H1 (cell line): ENCODE data around the gene BRICD5. TPM values are rescaled to one million over a fixed set of nuclear protein-coding genes. Genes with fewer than 3 reads are reported as not detected.
A peak's percentile ranks its signal among the peaks of the same experiment; 100 is the strongest.
"Not testable (repeated sequence)": the region's sequence is repeated elsewhere in the genome, so short reads cannot be mapped to it uniquely, and the experiment has no call there.

ENCODE experiments used
- CTCF ChIA-PET: fragments of 300-600 bp; sonication (Branson Sonifier 250); formaldehyde crosslinking; loops from one replicate; lab custom pipeline; 2021; ENCODE audit not compliant: partially characterized antibody; lab: Charles Lee
- POLR2A ChIA-PET: fragments of 300-600 bp; sonication (Branson Sonifier 250); formaldehyde crosslinking; loops from one replicate; lab custom pipeline; 2021; ENCODE audit warnings: inconsistent platforms; ENCODE audit not compliant: partially characterized antibody; lab: Charles Lee
- DNase-seq, 2 experiments: peaks; one replicate each; pipeline versions ENCODE4 v3.0.0 to v3.0.0-alpha.2; 2010 to 2022; ENCODE audit warnings: low spot score in 2 of 2, low read depth in 1 of 2, mixed read lengths in 1 of 2
- FAIRE-seq: peaks from 2 replicates; lab custom pipeline; 2011; peaks lifted over from hg19 to GRCh38; lab: Jason Lieb, UNC
- H2AFZ ChIP-seq: 2 replicates; pipeline ENCODE4 v1.8.1; 2012; ENCODE audit warnings: low read length, inconsistent platforms
- H2AK5ac ChIP-seq: 2 replicates; pipeline ENCODE4 v1.6.1; 2013; ENCODE audit warnings: low read depth, low read length
- H2BK120ac ChIP-seq: replicated peaks from 2 replicates; pipeline ENCODE3; 2013; ENCODE audit warnings: low read depth, low read length, inconsistent platforms
- H2BK12ac ChIP-seq: 2 replicates; pipeline ENCODE4 v1.6.1; 2013; ENCODE audit warnings: low read depth, low read length
- H2BK15ac ChIP-seq: 2 replicates; pipeline ENCODE4 v1.6.1; 2013; ENCODE audit warnings: low read length
- H2BK20ac ChIP-seq: 2 replicates; pipeline ENCODE4 v1.6.1; 2013; ENCODE audit warnings: low read length
- H2BK5ac ChIP-seq: 2 replicates; pipeline ENCODE4 v1.6.1; 2013; ENCODE audit warnings: low read depth, low read length
- H3K14ac ChIP-seq: 2 replicates; pipeline ENCODE4 v1.6.1; 2013; ENCODE audit warnings: inconsistent platforms; ENCODE audit not compliant: insufficient read length
- H3K18ac ChIP-seq: 2 replicates; pipeline ENCODE4 v1.6.1; 2013; ENCODE audit warnings: low read length; ENCODE audit errors: extremely low read depth
- H3K23ac ChIP-seq: 2 replicates; pipeline ENCODE4 v1.6.1; 2013; ENCODE audit warnings: inconsistent platforms; ENCODE audit not compliant: insufficient read length
- H3K23me2 ChIP-seq: 2 replicates; pipeline ENCODE4 v1.6.1; 2013; ENCODE audit warnings: low read depth, low read length
- H3K27ac ChIP-seq: 2 replicates; pipeline ENCODE4 v1.6.1; 2011; ENCODE audit warnings: low read depth, low read length, inconsistent platforms
- H3K27me3 ChIP-seq, 4 experiments: replicated peaks in 1 of 4; 1 replicate in 1 of 4; 2 replicates in 3 of 4; pipeline versions ENCODE4 v1.6.1 to v1.8.1; 2011 to 2013; ENCODE audit warnings: low read length in 3 of 4, mild to moderate bottlenecking in 3 of 4, inconsistent platforms in 2 of 4, mixed read lengths in 2 of 4, moderate library complexity in 1 of 4; ENCODE audit not compliant: control insufficient read depth in 3 of 4, insufficient read depth in 3 of 4; ENCODE audit errors: extremely low read depth in 1 of 4
- H3K36me3 ChIP-seq, 4 experiments: 2 replicates each; pipeline versions ENCODE4 v1.6.1 to v1.8.1; 2011 to 2013; ENCODE audit warnings: mild to moderate bottlenecking in 4 of 4, low read length in 3 of 4, moderate library complexity in 2 of 4, control low read depth in 1 of 4, inconsistent platforms in 1 of 4; ENCODE audit not compliant: insufficient read depth in 4 of 4, control insufficient read depth in 2 of 4
- H3K4ac ChIP-seq: replicated peaks from 2 replicates; pipeline ENCODE3; 2013; ENCODE audit warnings: low read length, low read depth, mixed read lengths, inconsistent platforms; ENCODE audit not compliant: insufficient read length
- H3K4me1 ChIP-seq, 4 experiments: replicated peaks in 1 of 4; 1 replicate in 1 of 4; 2 replicates in 3 of 4; pipeline versions ENCODE4 v1.6.1 to v1.8.1; 2011 to 2013; ENCODE audit warnings: low read length in 3 of 4, inconsistent platforms in 2 of 4, mixed read lengths in 1 of 4; ENCODE audit not compliant: insufficient read depth in 4 of 4, control insufficient read depth in 3 of 4
- H3K4me2 ChIP-seq, 2 experiments: 2 replicates each; pipeline versions ENCODE4 v1.6.1 to v1.8.1; 2011 to 2013; ENCODE audit warnings: low read depth in 2 of 2, low read length in 2 of 2, control low read depth in 1 of 2, inconsistent platforms in 1 of 2, mild to moderate bottlenecking in 1 of 2; ENCODE audit not compliant: insufficient read depth in 1 of 2
- H3K4me3 ChIP-seq, 4 experiments: fragments of 200-600, 300-600 bp in 1 of 4; sonication (generic), shearing (Covaris generic), sonication (Bioruptor Twin) in 1 of 4; 2 replicates each; pipeline versions ENCODE4 v1.5.1 to v1.8.1; 2011 to 2016; ENCODE audit warnings: low read length in 4 of 4, low read depth in 3 of 4, control low read depth in 2 of 4, inconsistent platforms in 2 of 4, mild to moderate bottlenecking in 2 of 4, mixed read lengths in 1 of 4, moderate library complexity in 1 of 4; ENCODE audit not compliant: insufficient read depth in 2 of 4; ENCODE audit errors: extremely low read depth in 1 of 4
- H3K56ac ChIP-seq: replicated peaks from 2 replicates; pipeline ENCODE3; 2013; ENCODE audit warnings: low read depth, mild to moderate bottlenecking, mixed read lengths, low read length, inconsistent platforms; ENCODE audit not compliant: insufficient read length
- H3K79me1 ChIP-seq: 2 replicates; pipeline ENCODE4 v1.6.1; 2013; ENCODE audit warnings: low read depth, low read length, control low read depth
- H3K79me2 ChIP-seq, 2 experiments: 2 replicates each; pipeline versions ENCODE4 v1.6.1 to v1.8.1; 2012 to 2013; ENCODE audit warnings: low read length in 2 of 2, mild to moderate bottlenecking in 2 of 2, inconsistent platforms in 1 of 2; ENCODE audit not compliant: insufficient read depth in 2 of 2, control insufficient read depth in 1 of 2
- H3K9ac ChIP-seq, 4 experiments: replicated peaks in 1 of 4; 1 replicate in 1 of 4; 2 replicates in 3 of 4; pipeline versions ENCODE4 v1.6.1 to v1.8.1; 2011 to 2013; ENCODE audit warnings: low read depth in 3 of 4, low read length in 3 of 4, control low read depth in 2 of 4, mild to moderate bottlenecking in 2 of 4, moderate library complexity in 2 of 4, inconsistent platforms in 1 of 4; ENCODE audit errors: extremely low read depth in 1 of 4
- H3K9me3 ChIP-seq, 2 experiments: 2 replicates each; pipeline versions ENCODE4 v1.6.1 to v1.8.1; 2012 to 2013; ENCODE audit warnings: mild to moderate bottlenecking in 2 of 2, moderate library complexity in 2 of 2, control low read depth in 1 of 2, inconsistent platforms in 1 of 2, low read depth in 1 of 2, low read length in 1 of 2, mixed read lengths in 1 of 2; ENCODE audit not compliant: insufficient read depth in 2 of 2
- H4K20me1 ChIP-seq, 2 experiments: replicated peaks in 1 of 2; 2 replicates each; pipeline versions ENCODE3 to v1.8.1; 2011 to 2013; ENCODE audit warnings: inconsistent platforms in 2 of 2, low read length in 2 of 2, mild to moderate bottlenecking in 1 of 2; ENCODE audit not compliant: insufficient read depth in 2 of 2, control insufficient read depth in 1 of 2
- H4K5ac ChIP-seq: 2 replicates; pipeline ENCODE4 v1.6.1; 2013; ENCODE audit warnings: low read length, low read depth, mixed read lengths, inconsistent platforms; ENCODE audit not compliant: insufficient read length
- H4K8ac ChIP-seq: 2 replicates; pipeline ENCODE4 v1.8.0; 2013; ENCODE audit warnings: mild to moderate bottlenecking, moderate library complexity, low read length, inconsistent platforms; ENCODE audit not compliant: insufficient read depth; ENCODE audit errors: extremely low read depth
- H4K91ac ChIP-seq: replicated peaks from 2 replicates; pipeline ENCODE3; 2013; ENCODE audit warnings: low read length, mixed read lengths, inconsistent platforms; ENCODE audit not compliant: insufficient read length
- WGBS, 2 experiments: shearing (Covaris generic) in 1 of 2; methylation state at CpG; one replicate each; pipeline versions ENCODE4 v1.1.6 to v1.1.7; 2013 to 2015; ENCODE audit warnings: low lambda C conversion rate in 2 of 2, mixed read lengths in 2 of 2, inconsistent platforms in 1 of 2, low coverage in 1 of 2, missing lambda C conversion rate in 1 of 2; ENCODE audit not compliant: insufficient replicate concordance in 2 of 2, insufficient coverage in 1 of 2, insufficient read length in 1 of 2; ENCODE audit errors: extremely low coverage in 1 of 2, missing lambda C conversion rate in 1 of 2; 5-methylcytosine and 5-hydroxymethylcytosine counted together
- polyA plus RNA-seq, 7 experiments: library from polyadenylated mRNA; depleted of rRNA in 3 of 7; stranded (reverse) in 5 of 7; unstranded in 2 of 7; fragments of >200 nt in 5 of 7; fragments of 200-250 nt in 2 of 7; gene quantifications; 1 replicate in 5 of 7; 2 replicates in 1 of 7; 4 replicates in 1 of 7; pipeline versions ENCODE4 v1.2.1 to v1.2.3, GENCODE V29; 2011 to 2013; ENCODE audit warnings: missing spikeins in 2 of 7, mixed read lengths in 2 of 7
- total RNA-seq: library from RNA; stranded (reverse); fragmentation: NEBNext Ultra II Directional; extraction: Animal tissue kit (Norgen Biotek cat#: 25700); gene quantifications from 2 replicates; pipeline ENCODE4 v1.2.1, GENCODE V29; 2021

BRICD5 gene
- total and polyA plus RNA-seq, 2 of the 8 experiments (the other 6 are each of a cell fraction or from before 2014, with no cell fraction given): 8.5 to 14.2 TPM

GRCh38 chr16:2203119-2203688 lies 7.5 kb downstream of the BRICD5 start:
- H3K4me3 ChIP-seq, H3K23ac ChIP-seq, H3K79me1 ChIP-seq, H3K9me3 ChIP-seq, H4K5ac ChIP-seq, H2BK15ac ChIP-seq, H3K9ac ChIP-seq, FAIRE-seq, H2BK20ac ChIP-seq, H2BK12ac ChIP-seq, H3K14ac ChIP-seq, H4K91ac ChIP-seq, DNase-seq, H2BK5ac ChIP-seq, H3K18ac ChIP-seq, H3K79me2 ChIP-seq, H3K56ac ChIP-seq, H3K4me2 ChIP-seq, H2AFZ ChIP-seq, H2BK120ac ChIP-seq, H3K4ac ChIP-seq, H4K8ac ChIP-seq, H3K27ac ChIP-seq, H4K20me1 ChIP-seq: not testable (repeated sequence)
- POLR2A ChIA-PET: interaction anchor here (0.6 to 15.1 kb wide), 6 partner anchors 9 to 678 kb away, joined by 3 to 156 read pairs (median 4); partner anchors contain the start of genes PGP and TRAF7
- 94% methylated on average over 8 of the region's 8 CpGs; no CpG with 5 or more reads in 1 of the 2 experiments for WGBS, 2 experiments
- Histone ChIP-seq H3K23me2 (peaks cover 11% of the 10 kb centered on the region; the same call in 1 of the 2 replicates), H3K27me3 (peaks cover 0 to 14% (median 6%) of the 10 kb centered on the region in 4 experiments; a peak in 5 of 7 replicates), H3K36me3 (peaks cover 0 to 14% (median 6%) of the 10 kb centered on the region in 4 experiments; a peak in 5 of 8 replicates), H3K4me1 (peaks cover 0 to 10% (median 7%) of the 10 kb centered on the region in 4 experiments; a peak in 6 of 7 replicates), H2AK5ac (0 out of 2 replicates have a peak overlapping the region, but pooled peaks have one; percentile 53)
- CTCF ChIA-PET: interaction anchor here (0.7 to 2.7 kb wide), 6 partner anchors 8 to 156 kb away, joined by 3 to 23 read pairs (median 3); no protein-coding TSS in a partner anchor
